Calu3 (cell line): ENCODE measurements around the gene LETM1. TPM values are rescaled to one million over a fixed set of nuclear protein-coding genes. Genes with fewer than 3 reads are reported as not detected.

Experiments used
- BruUV-seq: library from RNA; stranded (reverse); fragments of 400-500 nt; replicated peaks from 2 replicates; lab custom pipeline; 2021; lab: Mats Ljungman, UMichigan
- CTCF ChIA-PET: fragments of 300-600 bp; sonication (Branson Sonifier 250); formaldehyde crosslinking; loops from one replicate; lab custom pipeline; 2022; ENCODE audit warnings: antibody characterized with exemption; lab: Charles Lee
- DNase-seq: peaks from one replicate; pipeline ENCODE4 v3.0.0; 2022
- H3K27ac Mint-ChIP-seq: one replicate; pipeline ENCODE4 v1.8.0; 2022; ENCODE audit warnings: mixed read lengths; ENCODE audit not compliant: unreplicated experiment
- H3K27me3 Mint-ChIP-seq: one replicate; pipeline ENCODE4 v1.8.0; 2022; ENCODE audit warnings: mixed read lengths; ENCODE audit not compliant: unreplicated experiment
- H3K36me3 Mint-ChIP-seq: one replicate; pipeline ENCODE4 v1.8.0; 2022; ENCODE audit warnings: mild to moderate bottlenecking, moderate library complexity, mixed read lengths; ENCODE audit not compliant: insufficient read depth, unreplicated experiment
- H3K4me1 Mint-ChIP-seq: one replicate; pipeline ENCODE4 v1.8.0; 2022; ENCODE audit warnings: mild to moderate bottlenecking, low read depth, mixed read lengths; ENCODE audit not compliant: unreplicated experiment
- H3K4me3 Mint-ChIP-seq: one replicate; pipeline ENCODE4 v1.8.0; 2022; ENCODE audit warnings: mild to moderate bottlenecking, low read depth, moderate library complexity, mixed read lengths; ENCODE audit not compliant: unreplicated experiment
- H3K9me3 Mint-ChIP-seq: one replicate; pipeline ENCODE4 v1.8.0; 2022; ENCODE audit warnings: low read depth, mixed read lengths; ENCODE audit not compliant: unreplicated experiment
- intact Hi-C: fragments of 100-400 bp; cut with micrococcal nuclease; formaldehyde crosslinking; loops from one replicate; pipeline ENCODE4 v1.10.0; 2022; ENCODE audit not compliant: unreplicated experiment
- total RNA-seq: library from RNA; stranded (reverse); gene quantifications from 2 replicates; pipeline ENCODE4 v1.2.3, GENCODE V29; 2022
- TF ChIP-seq, protein P1 (sequence below): fragments of 200-600 bp; IDR thresholded peaks from one replicate; pipeline ENCODE4 v1.8.0; 2022; ENCODE audit warnings: antibody characterized with exemption; ENCODE audit not compliant: unreplicated experiment

LETM1 gene
- total RNA-seq, 1 experiment from 2014 or later = 47.2 TPM

GRCh38 chr4:1814453-1814852 is 41.5 kb downstream of the LETM1 start:
- BruUV-seq = no TSS peak
- H3K27ac Mint-ChIP-seq = no peak overlapping the region
- intact Hi-C loops = no loop called here
- H3K27me3 Mint-ChIP-seq = no peaks in the 10 kb centered on the region
- H3K9me3 Mint-ChIP-seq = no peaks in the 10 kb centered on the region
- H3K36me3 Mint-ChIP-seq = peaks cover 21% of the 10 kb centered on the region
- no peak for DNase-seq
- CTCF ChIA-PET = no interaction called here
- no peak overlapping the region for H3K4me3 Mint-ChIP-seq
- TF ChIP-seq, protein P1, sequence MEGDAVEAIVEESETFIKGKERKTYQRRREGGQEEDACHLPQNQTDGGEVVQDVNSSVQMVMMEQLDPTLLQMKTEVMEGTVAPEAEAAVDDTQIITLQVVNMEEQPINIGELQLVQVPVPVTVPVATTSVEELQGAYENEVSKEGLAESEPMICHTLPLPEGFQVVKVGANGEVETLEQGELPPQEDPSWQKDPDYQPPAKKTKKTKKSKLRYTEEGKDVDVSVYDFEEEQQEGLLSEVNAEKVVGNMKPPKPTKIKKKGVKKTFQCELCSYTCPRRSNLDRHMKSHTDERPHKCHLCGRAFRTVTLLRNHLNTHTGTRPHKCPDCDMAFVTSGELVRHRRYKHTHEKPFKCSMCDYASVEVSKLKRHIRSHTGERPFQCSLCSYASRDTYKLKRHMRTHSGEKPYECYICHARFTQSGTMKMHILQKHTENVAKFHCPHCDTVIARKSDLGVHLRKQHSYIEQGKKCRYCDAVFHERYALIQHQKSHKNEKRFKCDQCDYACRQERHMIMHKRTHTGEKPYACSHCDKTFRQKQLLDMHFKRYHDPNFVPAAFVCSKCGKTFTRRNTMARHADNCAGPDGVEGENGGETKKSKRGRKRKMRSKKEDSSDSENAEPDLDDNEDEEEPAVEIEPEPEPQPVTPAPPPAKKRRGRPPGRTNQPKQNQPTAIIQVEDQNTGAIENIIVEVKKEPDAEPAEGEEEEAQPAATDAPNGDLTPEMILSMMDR = no peak
- no peaks in the 10 kb centered on the region for H3K4me1 Mint-ChIP-seq

- Mint-ChIP-seq H3K27me3 (no peaks in the 10 kb centered on the region), H3K36me3 (peaks cover 17% of the 10 kb centered on the region), H3K4me3 (no peak overlapping the region), H3K27ac (no peak overlapping the region), H3K4me1 (no peaks in the 10 kb centered on the region), H3K9me3 (no peaks in the 10 kb centered on the region)
- BruUV-seq = no TSS peak
- no peak for DNase-seq
- intact Hi-C loops = no loop called here
- TF ChIP-seq, protein P1 = no peak
- CTCF ChIA-PET = no interaction called here
These were observed 42.0 kb downstream of the LETM1 start for GRCh38 chr4:1813915-1814314.

GRCh38 chr4:1813231-1813630 is 42.7 kb downstream of the LETM1 start:
- no peak for DNase-seq
- no peaks in the 10 kb centered on the region for H3K9me3 Mint-ChIP-seq
- H3K4me3 Mint-ChIP-seq = no peak overlapping the region
- TF ChIP-seq, protein P1 = no peak
- intact Hi-C loops = no loop called here
- no peaks in the 10 kb centered on the region for H3K27me3 Mint-ChIP-seq
- H3K36me3 Mint-ChIP-seq = peaks cover 15% of the 10 kb centered on the region
- CTCF ChIA-PET = no interaction called here
- H3K27ac Mint-ChIP-seq = no peak overlapping the region
- no peaks in the 10 kb centered on the region for H3K4me1 Mint-ChIP-seq
- no TSS peak for BruUV-seq

DNA sequence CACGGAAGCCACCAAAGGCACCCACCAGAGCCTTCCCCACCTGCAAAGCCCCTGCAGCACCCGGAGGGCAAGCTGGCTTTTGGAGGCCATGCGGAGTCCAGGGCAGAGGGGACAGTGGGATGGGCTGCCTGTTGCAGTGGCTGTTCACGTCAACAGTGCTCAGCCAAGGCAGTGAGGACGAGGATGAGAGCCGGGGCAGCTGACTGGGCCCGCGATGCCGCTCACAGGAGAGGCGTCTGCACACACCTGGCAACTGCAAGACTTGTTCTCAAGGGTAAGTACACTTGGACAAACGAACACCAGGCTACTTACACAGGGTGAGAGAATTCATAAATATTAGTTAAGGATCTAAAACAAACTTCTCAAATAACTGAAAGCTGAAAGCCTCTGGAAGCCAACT is 43.2 kb downstream of the LETM1 start:
- DNase-seq = no peak
- H3K4me1 Mint-ChIP-seq = no peaks in the 10 kb centered on the region
- no TSS peak for BruUV-seq
- H3K27me3 Mint-ChIP-seq = no peaks in the 10 kb centered on the region
- H3K36me3 Mint-ChIP-seq = peaks cover 13% of the 10 kb centered on the region
- no peak overlapping the region for H3K4me3 Mint-ChIP-seq
- TF ChIP-seq, protein P1 = no peak
- intact Hi-C loops = no loop called here
- H3K27ac Mint-ChIP-seq = no peak overlapping the region
- H3K9me3 Mint-ChIP-seq = no peaks in the 10 kb centered on the region
- CTCF ChIA-PET = interaction anchor here (0.7 to 0.8 kb wide), 4 partner anchors 10 to 887 kb away, joined by 3 to 9 read pairs (median 4); no protein-coding TSS in a partner anchor
